Measurements from ENCODE around the gene KRTAP10-7. TPM values are rescaled to one million over a fixed set of nuclear protein-coding genes. Genes with fewer than 3 reads are reported as not detected.

Gene KRTAP10-7
- total and polyA plus RNA-seq, 9 of the 15 experiments (the other 6 are each of a cell fraction or from before 2014, with no cell fraction given): not detected

GRCh38 chr21:44593598-44594405 is 6.6 kb upstream of the KRTAP10-7 start (continued):
- TF ChIP-seq, protein P1, sequence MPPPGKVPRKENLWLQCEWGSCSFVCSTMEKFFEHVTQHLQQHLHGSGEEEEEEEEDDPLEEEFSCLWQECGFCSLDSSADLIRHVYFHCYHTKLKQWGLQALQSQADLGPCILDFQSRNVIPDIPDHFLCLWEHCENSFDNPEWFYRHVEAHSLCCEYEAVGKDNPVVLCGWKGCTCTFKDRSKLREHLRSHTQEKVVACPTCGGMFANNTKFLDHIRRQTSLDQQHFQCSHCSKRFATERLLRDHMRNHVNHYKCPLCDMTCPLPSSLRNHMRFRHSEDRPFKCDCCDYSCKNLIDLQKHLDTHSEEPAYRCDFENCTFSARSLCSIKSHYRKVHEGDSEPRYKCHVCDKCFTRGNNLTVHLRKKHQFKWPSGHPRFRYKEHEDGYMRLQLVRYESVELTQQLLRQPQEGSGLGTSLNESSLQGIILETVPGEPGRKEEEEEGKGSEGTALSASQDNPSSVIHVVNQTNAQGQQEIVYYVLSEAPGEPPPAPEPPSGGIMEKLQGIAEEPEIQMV (tag; conservative IDR thresholded peaks at IDR 0.05; ENCODE audit: low read depth): peak; percentile 65
- TF ChIP-seq ZNF583 (CRISPR knock-in tag; IDR thresholded peaks at IDR 0.05): 0 out of 2 replicates have a peak, but pooled peaks have one; percentile 62
- TF ChIP-seq PPARD (CRISPR knock-in tag; IDR thresholded peaks at IDR 0.05): no peak
- TF ChIP-seq SIN3B (IDR thresholded peaks at IDR 0.05; ENCODE audit: low read depth): no peak
- peak; percentile 74; the same call in 1 of the 2 replicates for TF ChIP-seq PML (IDR thresholded peaks at IDR 0.05; ENCODE audit: low read length)
- TF ChIP-seq, protein P2, sequence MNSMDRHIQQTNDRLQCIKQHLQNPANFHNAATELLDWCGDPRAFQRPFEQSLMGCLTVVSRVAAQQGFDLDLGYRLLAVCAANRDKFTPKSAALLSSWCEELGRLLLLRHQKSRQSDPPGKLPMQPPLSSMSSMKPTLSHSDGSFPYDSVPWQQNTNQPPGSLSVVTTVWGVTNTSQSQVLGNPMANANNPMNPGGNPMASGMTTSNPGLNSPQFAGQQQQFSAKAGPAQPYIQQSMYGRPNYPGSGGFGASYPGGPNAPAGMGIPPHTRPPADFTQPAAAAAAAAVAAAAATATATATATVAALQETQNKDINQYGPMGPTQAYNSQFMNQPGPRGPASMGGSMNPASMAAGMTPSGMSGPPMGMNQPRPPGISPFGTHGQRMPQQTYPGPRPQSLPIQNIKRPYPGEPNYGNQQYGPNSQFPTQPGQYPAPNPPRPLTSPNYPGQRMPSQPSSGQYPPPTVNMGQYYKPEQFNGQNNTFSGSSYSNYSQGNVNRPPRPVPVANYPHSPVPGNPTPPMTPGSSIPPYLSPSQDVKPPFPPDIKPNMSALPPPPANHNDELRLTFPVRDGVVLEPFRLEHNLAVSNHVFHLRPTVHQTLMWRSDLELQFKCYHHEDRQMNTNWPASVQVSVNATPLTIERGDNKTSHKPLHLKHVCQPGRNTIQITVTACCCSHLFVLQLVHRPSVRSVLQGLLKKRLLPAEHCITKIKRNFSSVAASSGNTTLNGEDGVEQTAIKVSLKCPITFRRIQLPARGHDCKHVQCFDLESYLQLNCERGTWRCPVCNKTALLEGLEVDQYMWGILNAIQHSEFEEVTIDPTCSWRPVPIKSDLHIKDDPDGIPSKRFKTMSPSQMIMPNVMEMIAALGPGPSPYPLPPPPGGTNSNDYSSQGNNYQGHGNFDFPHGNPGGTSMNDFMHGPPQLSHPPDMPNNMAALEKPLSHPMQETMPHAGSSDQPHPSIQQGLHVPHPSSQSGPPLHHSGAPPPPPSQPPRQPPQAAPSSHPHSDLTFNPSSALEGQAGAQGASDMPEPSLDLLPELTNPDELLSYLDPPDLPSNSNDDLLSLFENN (IDR thresholded peaks at IDR 0.05; ENCODE audit: low read depth in 2 of 2, low read length in 2 of 2): peak in 1 of 2 experiments; percentile 85; a peak in 2 of 4 replicates
- no peak for TF ChIP-seq RBM14 (IDR thresholded peaks at IDR 0.05; ENCODE audit: borderline replicate concordance, insufficient read depth, low read depth, low read length)
- TF ChIP-seq PATZ1 (CRISPR knock-in tag; IDR thresholded peaks at IDR 0.05; ENCODE audit: borderline replicate concordance): no peak
- no peak for TF ChIP-seq TFE3 (CRISPR knock-in tag; IDR thresholded peaks at IDR 0.05)
- TF ChIP-seq E2F3 (CRISPR knock-in tag; IDR thresholded peaks at IDR 0.05): 0 out of 2 replicates have a peak, but pooled peaks have one; percentile 52
- TF ChIP-seq SIN3A (IDR thresholded peaks at IDR 0.05; ENCODE audit: borderline replicate concordance in 2 of 2, control insufficient read depth in 1 of 2, low read depth in 2 of 2, low read length in 2 of 2): no peak
- no peak for TF ChIP-seq ZNF780A (CRISPR knock-in tag; IDR thresholded peaks at IDR 0.05)
- TF ChIP-seq BCOR (IDR thresholded peaks at IDR 0.05): peak; percentile 81
- TF ChIP-seq HNRNPUL1 (IDR thresholded peaks at IDR 0.05; ENCODE audit: low read length): no peak
- peak; percentile 32; the same call in 1 of the 2 replicates for TF ChIP-seq ZBTB33 (CRISPR knock-in tag; IDR thresholded peaks at IDR 0.05)
